NCI-H146 treated with DMSO at 0.1 percent for 48 hours (cell line): ENCODE results near the gene WDPCP.
"Not testable (repeated sequence)": the region's sequence is repeated elsewhere in the genome, so short reads cannot be mapped to it uniquely, and the experiment has no call there.

Experiments used
- DNase-seq: peaks from one replicate; lab custom pipeline; 2025; ENCODE audit not compliant: unreplicated experiment; lab: John Stamatoyannopoulos, UW

Gene WDPCP

GRCh38 chr2:63465633-63466032, 122.6 kb downstream of the WDPCP start:
- no peak for DNase-seq

GRCh38 chr2:63463142-63463541, 125.1 kb downstream of the WDPCP start:
- DNase-seq: no peak

GRCh38 chr2:63446658-63447057, 141.6 kb downstream of the WDPCP start:
- no peak for DNase-seq

- DNase-seq: no peak
These were observed 143.6 kb downstream of the WDPCP start for GRCh38 chr2:63444565-63445288.

- DNase-seq: no peak
These were observed 147.7 kb downstream of the WDPCP start for GRCh38 chr2:63440612-63441011.

GRCh38 chr2:63438181-63438580, 150.1 kb downstream of the WDPCP start:
- peak; percentile 20 for DNase-seq

- DNase-seq: no peak
These were observed 151.8 kb downstream of the WDPCP start for GRCh38 chr2:63436488-63436887.

- peak; percentile 39 for DNase-seq
These were observed 153.2 kb downstream of the WDPCP start for GRCh38 chr2:63435070-63435469.

GRCh38 chr2:63434024-63435001, 154.0 kb downstream of the WDPCP start:
- peak; percentile 39 for DNase-seq

- DNase-seq: no peak
These were observed 155.9 kb downstream of the WDPCP start for GRCh38 chr2:63432373-63432772.

- DNase-seq: no peak
These were observed 162.7 kb downstream of the WDPCP start for GRCh38 chr2:63425606-63426005.

GRCh38 chr2:63425079-63425416, 163.2 kb downstream of the WDPCP start:
- DNase-seq: no peak

- DNase-seq: no peak
These were observed 163.8 kb downstream of the WDPCP start for GRCh38 chr2:63424329-63425078.

GRCh38 chr2:63422556-63422955, 165.7 kb downstream of the WDPCP start:
- DNase-seq: no peak

- no peak for DNase-seq
These were observed 179.7 kb downstream of the WDPCP start for GRCh38 chr2:63408530-63408929.

- DNase-seq: no peak
These were observed 181.6 kb downstream of the WDPCP start for GRCh38 chr2:63406641-63407040.

- no peak for DNase-seq
These were observed 184.5 kb downstream of the WDPCP start for GRCh38 chr2:63403820-63404219.

GRCh38 chr2:63402889-63403288, 185.4 kb downstream of the WDPCP start:
- DNase-seq: not testable (repeated sequence)

GRCh38 chr2:63399156-63399555, 189.1 kb downstream of the WDPCP start:
- DNase-seq: peak; percentile 61

- DNase-seq: no peak
These were observed 208.8 kb downstream of the WDPCP start for GRCh38 chr2:63379451-63379850.

- DNase-seq: no peak
These were observed 209.7 kb downstream of the WDPCP start for GRCh38 chr2:63378589-63378988.
